Activated CD4-positive, alpha-beta T cell treated with anti-CD3 and anti-CD28 coated beads, Interleukin-2, amount 50 U/mL, for 16 hours (primary cell): Measurements from ENCODE around the gene NFATC2IP.
"Not testable (repeated sequence)": the region's sequence is repeated elsewhere in the genome, so short reads cannot be mapped to it uniquely, and the experiment has no call there.

ENCODE experiments used
- DNase-seq: peaks from one replicate; pipeline ENCODE4 v3.0.0-alpha.2; 2020

Gene NFATC2IP

DNA sequence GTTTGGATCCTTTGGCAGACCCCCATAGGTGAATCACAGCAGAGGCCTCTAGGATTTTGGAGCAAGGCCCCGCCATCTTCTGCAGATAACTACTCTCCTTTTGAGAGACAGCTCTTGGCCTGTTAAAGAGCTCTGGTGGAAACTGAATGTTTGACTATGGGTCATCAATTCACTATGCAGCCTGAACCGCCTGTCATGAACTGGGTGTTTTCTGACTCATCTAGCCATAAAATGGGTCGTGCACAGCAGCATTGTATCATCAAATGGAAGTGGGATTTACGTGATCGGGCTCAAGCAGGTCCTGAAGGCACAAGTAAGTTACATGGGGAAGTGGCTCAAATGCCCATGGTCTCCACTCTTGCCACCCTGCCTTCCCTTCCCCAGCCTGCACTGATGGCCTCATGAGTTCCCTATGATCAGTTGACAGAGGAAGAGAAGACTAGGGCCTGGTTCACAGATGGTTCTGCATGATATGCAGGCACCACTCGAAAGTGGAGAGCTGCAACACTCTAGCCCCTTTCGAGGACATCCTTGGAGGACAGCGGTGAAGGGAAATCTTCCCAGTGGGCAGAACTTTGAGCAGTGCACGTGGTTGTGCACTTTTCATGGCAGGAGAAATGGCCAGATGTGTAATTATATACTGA lies 53.9 kb downstream of the NFATC2IP start:
- not testable (repeated sequence) for DNase-seq

DNA sequence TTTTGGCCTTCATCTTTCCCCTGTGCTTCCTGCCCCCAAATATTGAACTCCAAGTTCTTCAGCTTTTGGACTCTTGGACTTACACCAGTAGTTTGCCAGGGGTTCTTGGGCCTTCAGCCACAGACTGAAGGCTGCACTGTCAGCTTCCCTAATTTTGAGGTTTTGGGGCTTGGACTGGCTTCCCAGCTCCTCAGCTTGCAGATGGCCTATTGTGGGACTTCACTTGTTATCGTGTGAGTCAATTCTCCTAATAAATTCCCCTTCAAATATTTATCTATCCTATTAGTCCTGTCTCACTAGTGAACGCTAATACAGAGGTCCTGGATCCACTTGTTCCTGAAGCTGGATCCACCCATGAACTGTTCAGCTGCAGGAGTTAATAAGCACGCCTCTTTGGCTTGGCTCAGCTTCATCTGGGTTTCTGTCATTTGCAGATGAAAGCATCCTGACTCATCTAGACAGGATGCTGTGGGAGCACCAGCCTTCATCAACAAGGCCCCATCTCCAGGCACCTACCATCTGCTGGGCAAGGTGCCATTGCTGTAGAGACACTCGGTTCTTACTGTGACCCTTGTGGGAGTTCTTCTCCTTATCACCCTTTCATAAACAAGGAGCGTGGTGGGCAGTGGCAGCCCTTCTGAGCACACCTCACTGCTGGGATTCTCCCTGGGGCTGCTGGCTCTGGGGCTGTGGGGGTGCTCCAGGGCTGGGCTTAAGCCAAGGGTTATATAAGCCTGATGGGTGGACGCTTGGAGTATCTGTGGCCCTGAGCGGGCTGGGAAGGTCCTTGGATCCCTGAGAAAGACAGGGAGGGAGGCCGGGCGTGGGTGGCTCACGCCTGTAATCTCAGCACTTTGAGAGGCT lies 57.2 kb downstream of the NFATC2IP start:
- peak; percentile 90 for DNase-seq

DNA sequence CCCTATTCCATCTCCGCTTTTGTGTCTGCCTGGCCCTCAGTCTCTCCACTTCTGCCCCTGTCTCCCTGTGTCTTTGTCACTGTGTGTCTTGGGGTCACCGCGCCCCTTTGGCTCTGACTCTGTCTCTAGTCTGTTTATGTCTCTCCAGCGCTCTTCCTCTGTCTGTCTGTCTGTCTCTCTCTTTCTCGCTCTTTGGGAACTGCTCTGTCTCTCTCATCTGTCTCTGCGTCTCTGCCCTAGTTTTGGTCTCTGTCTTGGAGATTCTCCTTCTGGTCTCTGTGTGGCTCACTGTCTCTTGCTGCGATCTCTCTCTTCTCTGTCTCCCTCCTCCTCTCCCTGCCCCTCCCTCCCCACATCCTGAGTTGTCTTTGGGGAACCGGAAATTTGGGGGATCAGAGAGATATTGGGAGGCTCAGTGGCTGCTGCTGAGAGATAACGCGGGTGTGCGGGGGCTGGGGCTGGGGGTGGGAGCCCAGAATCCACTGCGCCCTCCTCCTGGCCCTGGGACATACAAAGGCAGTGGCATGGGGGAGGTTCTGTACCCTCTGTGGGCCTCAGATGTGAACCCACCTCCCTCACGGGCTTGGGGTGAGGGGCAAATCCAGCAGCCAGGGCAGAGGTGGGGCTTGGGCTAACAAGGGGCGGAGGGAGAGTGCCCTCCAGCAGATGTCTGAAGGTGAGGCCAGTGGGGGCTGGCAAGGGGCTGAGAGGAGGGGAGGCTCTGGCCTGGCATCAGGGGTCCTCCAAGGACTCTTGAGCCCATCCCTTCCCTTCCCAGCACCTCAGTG lies 58.5 kb downstream of the NFATC2IP start:
- DNase-seq = peak; percentile 66

DNA sequence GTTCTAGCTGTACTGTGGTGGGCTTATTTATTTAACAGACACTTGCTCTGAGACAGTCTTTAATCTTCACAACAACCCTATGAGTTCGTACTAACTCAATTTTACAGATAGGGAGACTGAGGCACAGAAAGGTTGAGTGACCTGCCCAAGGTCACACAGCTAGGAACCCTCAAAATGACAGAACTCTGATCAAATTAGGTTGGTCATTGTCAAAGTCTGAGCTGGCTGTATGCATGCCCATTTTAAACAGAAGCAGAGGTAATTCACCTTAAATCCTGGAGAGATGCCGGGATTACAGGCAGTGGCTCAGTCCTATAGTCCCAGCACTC lies 59.1 kb downstream of the NFATC2IP start:
- DNase-seq = no peak

DNA sequence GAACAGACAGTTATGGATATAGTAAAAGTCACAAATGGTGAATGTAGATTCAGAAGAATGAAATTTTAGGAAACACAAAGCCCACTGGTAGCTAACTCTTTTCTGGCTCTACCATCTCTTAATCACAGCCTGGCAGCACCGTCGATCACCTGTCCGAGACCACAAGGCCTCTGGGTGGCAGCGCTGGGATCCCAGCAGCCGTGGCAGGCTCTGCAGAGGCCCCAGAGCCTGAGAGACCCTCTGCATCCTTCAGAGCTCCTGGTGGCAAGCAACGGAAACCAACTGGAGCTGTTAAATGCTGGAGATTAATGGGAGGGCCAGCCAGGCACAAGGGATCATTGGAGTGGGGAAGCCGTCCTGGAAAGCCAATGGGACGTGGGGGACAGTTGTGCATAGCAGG lies 60.4 kb downstream of the NFATC2IP start:
- DNase-seq = no peak

DNA sequence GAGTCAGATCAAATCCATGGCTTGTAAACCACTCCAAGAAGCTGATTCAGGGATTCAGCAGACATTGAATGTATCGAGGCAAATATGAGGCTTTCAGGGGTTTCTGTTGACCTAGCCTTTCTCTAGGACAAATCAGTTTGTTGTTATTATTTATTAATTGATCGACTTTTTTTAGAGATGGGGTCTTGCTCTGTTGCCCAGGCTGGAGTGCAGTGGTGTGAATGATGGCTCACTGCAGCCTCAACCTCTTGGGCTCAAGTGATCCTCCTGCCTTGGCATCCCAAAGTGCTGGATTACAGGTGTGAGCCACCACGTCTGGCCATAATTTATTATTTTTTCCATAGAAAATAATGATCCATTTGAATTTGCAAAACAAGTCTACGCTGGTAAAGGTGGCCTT lies 61.1 kb downstream of the NFATC2IP start:
- no peak for DNase-seq

DNA sequence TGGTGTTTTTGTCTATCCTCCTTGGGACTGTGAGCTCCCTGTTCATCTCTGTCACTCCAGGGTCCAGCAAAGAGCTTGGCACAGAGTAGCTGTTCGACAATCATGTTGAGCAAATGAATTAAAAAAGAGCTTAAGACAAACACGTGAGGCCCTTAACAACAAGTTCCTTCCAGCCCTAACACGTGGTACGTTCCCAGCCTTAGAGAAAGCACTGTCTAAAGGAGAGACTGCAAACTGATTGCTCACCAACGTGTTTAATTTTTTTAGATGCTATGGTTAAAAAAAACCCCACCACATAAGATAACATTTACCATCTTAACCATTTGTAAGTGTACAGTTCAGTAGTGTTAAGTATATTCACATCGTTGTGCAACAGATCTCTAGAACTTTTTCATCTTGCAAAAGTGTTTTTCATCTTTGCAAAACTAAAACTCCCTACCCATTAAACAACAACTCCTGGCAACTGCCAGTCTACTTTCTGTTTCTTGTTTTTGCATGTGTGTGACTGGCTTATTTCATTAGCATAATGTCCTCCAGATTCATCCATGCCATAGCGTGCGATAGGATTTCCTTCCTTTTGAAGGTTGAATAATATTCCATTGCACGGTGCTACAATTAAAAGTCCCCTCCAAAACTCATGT lies 62.3 kb downstream of the NFATC2IP start:
- peak; percentile 61 for DNase-seq

DNA sequence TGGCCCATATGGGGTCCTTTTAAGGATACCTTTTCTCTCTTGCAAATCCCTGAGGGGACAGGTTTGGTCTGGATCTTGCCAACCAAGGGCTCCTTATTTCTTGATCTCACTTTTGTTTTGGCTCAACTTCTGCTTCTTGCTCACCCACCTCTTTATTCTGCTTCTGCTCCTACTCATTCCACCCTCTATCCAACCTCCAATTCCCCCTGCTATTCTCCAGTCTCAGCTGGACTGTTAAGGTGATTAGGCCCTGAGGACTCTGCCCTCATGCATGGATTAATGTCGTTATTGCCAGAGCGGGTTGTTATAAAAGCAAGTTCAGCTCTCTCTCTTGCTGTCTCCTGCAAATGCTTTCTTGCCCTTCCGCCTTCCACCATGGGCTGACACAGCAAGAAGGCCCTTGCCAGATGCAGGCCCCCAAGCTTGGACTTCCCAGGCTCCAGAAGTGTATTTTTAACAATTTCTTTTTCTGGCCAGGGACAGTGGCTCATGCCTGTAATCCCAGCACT lies 63.9 kb downstream of the NFATC2IP start:
- DNase-seq = no peak
